ENCODE measurements around the gene JTB. TPM values are rescaled to one million over a fixed set of nuclear protein-coding genes. Genes with fewer than 3 reads are reported as not detected.

The JTB gene
- total RNA-seq, 1 experiment from 2014 or later: 123 TPM

GRCh38 chr1:153968408-153968807, 9.1 kb downstream of the JTB start:
- Histone ChIP-seq H3K36me3 (ENCODE audit: control insufficient read depth in 1 of 2, insufficient read depth in 2 of 2, low read length in 2 of 2) (no peaks in the 10 kb centered on the region), H3K9me2 (ENCODE audit: insufficient read depth) (no peaks in the 10 kb centered on the region), H3K4me1 (ENCODE audit: control insufficient read depth in 1 of 2, insufficient read depth in 2 of 2, low read length in 2 of 2) (peaks cover 18 to 43% of the 10 kb centered on the region in 2 experiments), H4K20me1 (ENCODE audit: insufficient read depth) (no peaks in the 10 kb centered on the region), H3K79me2 (ENCODE audit: insufficient read depth, low read length) (peaks cover 8% of the 10 kb centered on the region; the same call in 1 of the 2 replicates), H3K4me3 (replicated peaks in 1 of 2; ENCODE audit: low read depth in 1 of 2, low read length in 2 of 2) (peak overlapping the region; percentile 68 to 79), H3K27ac (ENCODE audit: low read depth, low read length) (peak overlapping the region; percentile 90; the same call in 1 of the 2 replicates), H3K9me3 (ENCODE audit: control insufficient read depth in 1 of 2, insufficient read depth in 1 of 2, low read depth in 1 of 2, low read length in 2 of 2) (no peaks in the 10 kb centered on the region), H2AFZ (ENCODE audit: low read depth, low read length, poor library complexity, severe bottlenecking) (no peak overlapping the region), H3K27me3 (ENCODE audit: insufficient read depth, low read length) (no peaks in the 10 kb centered on the region), H3K9ac (ENCODE audit: low read length) (peak overlapping the region; percentile 94), H3K4me2 (ENCODE audit: low read length) (peak overlapping the region; percentile 97)
- TF ChIP-seq EZH2phosphoT487 (IDR thresholded peaks at IDR 0.05; ENCODE audit: borderline replicate concordance) (no peak), MAX (IDR thresholded peaks at IDR 0.05) (no peak), YY1 (IDR thresholded peaks at IDR 0.05; ENCODE audit: extremely low read depth, insufficient replicate concordance, low read depth, low read length) (no peak), CEBPB (IDR thresholded peaks at IDR 0.05; ENCODE audit: low read depth) (no peak), SP1 (IDR thresholded peaks at IDR 0.05; ENCODE audit: low read depth) (no peak), ATF3 (IDR thresholded peaks at IDR 0.05) (no peak), RAD21 (IDR thresholded peaks at IDR 0.05; ENCODE audit: low read depth) (no peak), CTCF (IDR thresholded peaks at IDR 0.05 in 2 of 3, conservative IDR thresholded peaks at IDR 0.05 in 1 of 3; ENCODE audit: borderline replicate concordance in 1 of 3, insufficient read depth in 1 of 3, low read depth in 2 of 3, low read length in 2 of 3) (no peak), REST (IDR thresholded peaks at IDR 0.05; ENCODE audit: low read depth) (no peak), ELF1 (IDR thresholded peaks at IDR 0.05; ENCODE audit: borderline replicate concordance, low read depth) (no peak), TCF7L2 (IDR thresholded peaks at IDR 0.05; ENCODE audit: borderline replicate concordance, extremely low read depth, insufficient read depth, insufficient read length) (no peak), EGR1 (IDR thresholded peaks at IDR 0.05; ENCODE audit: low read depth) (no peak), SRF (IDR thresholded peaks at IDR 0.05; ENCODE audit: low read depth) (no peak)
- intact Hi-C loops (cut with micrococcal nuclease): loop anchor here (5.0 kb wide), 1 partner anchor 171 kb away; no protein-coding TSS in a partner anchor
- ChIA-PET CTCF (interaction anchor here (1.1 to 2.3 kb wide), 2 partner anchors 9 kb away, joined by 3 to 13 read pairs; partner anchors contain the start of gene JTB), POLR2A (interaction anchor here (1.3 to 3.3 kb wide), 5 partner anchors 9 to 334 kb away, joined by 4 to 38 read pairs (median 10); partner anchors contain the start of genes CHTOP, JTB, RAB13 and RPS27), RAD21 (ENCODE audit: low non-redundant PET in 1 of 2, low total read pairs in 2 of 2, uncharacterized antibody in 2 of 2, unreplicated experiment in 2 of 2) (no interaction called here)
- BruUV-seq (replicated peaks): no TSS peak
- no peak for DNase-seq (ENCODE audit: low read depth, low spot score)
- ATAC-seq: no peak

Measured in HCT116 (cell line).